ENCODE data around the gene FAM120B.

DNA sequence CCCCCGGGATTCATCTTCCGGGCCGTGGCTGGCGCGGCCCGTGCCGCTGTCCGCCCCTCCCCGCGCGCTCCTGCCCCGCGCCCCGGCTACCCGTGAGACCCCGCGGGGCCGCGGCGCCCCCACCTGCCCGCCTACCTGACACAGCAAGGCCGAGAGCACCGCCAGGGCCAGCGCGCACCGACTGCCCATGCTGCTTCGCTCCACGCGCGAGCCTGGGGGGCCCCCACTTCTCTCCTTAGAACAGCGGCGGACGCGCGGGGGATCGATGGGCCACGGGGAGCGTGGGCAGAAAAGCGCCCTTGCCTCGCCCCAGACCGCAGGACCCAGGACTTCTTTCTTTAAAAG lies 16.6 kb upstream of the FAM120B start:
- TF ChIP-seq EZH2phosphoT487 (IDR thresholded peaks at IDR 0.05; ENCODE audit: insufficient read depth, low read depth), result no peak
- TF ChIP-seq EZH2 (IDR thresholded peaks at IDR 0.05; ENCODE audit: insufficient read depth, poor library complexity, severe bottlenecking), result no peak
